Activated CD4-positive, alpha-beta T cell treated with anti-CD3 and anti-CD28 coated beads, Interleukin-2, amount 10 ng/mL, durations not matched to agents 7 days and 5 days (primary cell): ENCODE results near the gene HSPBP1. TPM values are rescaled to one million over a fixed set of nuclear protein-coding genes. Genes with fewer than 3 reads are reported as not detected.

Experiments used
- CTCF ChIA-PET: fragments of 350-600 bp; sonication (Branson Sonifier 250); formaldehyde crosslinking; loops from one replicate; lab custom pipeline; 2021; ENCODE audit warnings: antibody characterized with exemption; lab: Charles Lee
- POLR2A ChIA-PET: fragments of 350-600 bp; sonication (Branson Sonifier 250); formaldehyde crosslinking; loops from one replicate; lab custom pipeline; 2021; ENCODE audit warnings: antibody characterized with exemption; lab: Charles Lee
- DNase-seq: peaks from one replicate; pipeline ENCODE4 v3.0.0-alpha.2; 2020
- H3K27ac Mint-ChIP-seq: one replicate; pipeline ENCODE4 v1.8.0; 2021; ENCODE audit warnings: mild to moderate bottlenecking, moderate library complexity, mixed read lengths
- H3K27me3 Mint-ChIP-seq: one replicate; pipeline ENCODE4 v1.8.0; 2021; ENCODE audit warnings: mixed read lengths
- H3K36me3 Mint-ChIP-seq: one replicate; pipeline ENCODE4 v1.8.0; 2021; ENCODE audit warnings: low read depth, mixed read lengths
- H3K4me1 Mint-ChIP-seq: one replicate; pipeline ENCODE4 v1.8.0; 2021; ENCODE audit warnings: mixed read lengths
- H3K4me3 Mint-ChIP-seq: one replicate; pipeline ENCODE4 v1.8.0; 2021; ENCODE audit warnings: mild to moderate bottlenecking, moderate library complexity, mixed read lengths
- H3K9me3 Mint-ChIP-seq: one replicate; pipeline ENCODE4 v1.8.0; 2021; ENCODE audit warnings: mixed read lengths
- total RNA-seq, 2 experiments: library from RNA; stranded (reverse); gene quantifications; one replicate each; pipeline ENCODE4 v1.2.3, GENCODE V29; 2021

The HSPBP1 gene
- total RNA-seq, 2 experiments from 2014 or later = 23.1 to 26.9 TPM

DNA sequence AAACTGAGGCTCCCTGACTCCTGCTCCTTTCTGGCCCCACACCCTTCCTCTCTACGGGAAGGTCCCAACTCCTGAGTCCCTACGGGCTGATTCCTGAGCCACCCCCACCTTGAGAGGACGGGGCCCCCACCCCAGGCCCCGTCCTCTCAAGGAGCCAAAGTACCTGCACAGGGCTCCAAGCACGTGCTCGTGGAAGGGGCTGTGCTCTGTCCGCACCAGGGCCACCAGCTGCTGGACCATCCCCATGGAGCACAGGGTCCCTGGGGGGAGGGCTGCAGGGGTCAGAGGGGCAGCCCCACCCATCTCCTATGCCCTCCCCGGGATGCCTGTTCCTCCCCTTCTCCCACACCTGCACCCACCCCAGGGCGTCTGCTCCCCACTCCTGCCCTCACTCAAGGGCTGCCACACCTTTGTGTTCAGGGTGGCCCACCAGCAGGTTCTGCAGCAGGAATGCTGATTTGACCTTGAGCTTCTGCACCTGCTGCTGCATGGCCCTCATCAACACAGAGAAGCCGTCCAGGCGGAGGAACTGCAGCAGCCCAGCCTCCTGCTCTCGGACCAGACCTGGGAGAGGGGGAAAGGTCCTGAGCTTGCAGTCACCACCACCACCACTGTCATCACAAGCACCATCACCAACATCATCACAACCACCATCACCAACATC lies 14.1 kb downstream of the HSPBP1 start:
- peaks cover 7% of the 10 kb centered on the region for H3K9me3 Mint-ChIP-seq
- H3K4me3 Mint-ChIP-seq = no peak overlapping the region
- CTCF ChIA-PET = no interaction called here
- H3K36me3 Mint-ChIP-seq = peaks cover 19% of the 10 kb centered on the region
- no peak for DNase-seq
- H3K27me3 Mint-ChIP-seq = no peaks in the 10 kb centered on the region
- peaks cover 3% of the 10 kb centered on the region for H3K4me1 Mint-ChIP-seq
- POLR2A ChIA-PET = no interaction called here
- no peak overlapping the region for H3K27ac Mint-ChIP-seq

DNA sequence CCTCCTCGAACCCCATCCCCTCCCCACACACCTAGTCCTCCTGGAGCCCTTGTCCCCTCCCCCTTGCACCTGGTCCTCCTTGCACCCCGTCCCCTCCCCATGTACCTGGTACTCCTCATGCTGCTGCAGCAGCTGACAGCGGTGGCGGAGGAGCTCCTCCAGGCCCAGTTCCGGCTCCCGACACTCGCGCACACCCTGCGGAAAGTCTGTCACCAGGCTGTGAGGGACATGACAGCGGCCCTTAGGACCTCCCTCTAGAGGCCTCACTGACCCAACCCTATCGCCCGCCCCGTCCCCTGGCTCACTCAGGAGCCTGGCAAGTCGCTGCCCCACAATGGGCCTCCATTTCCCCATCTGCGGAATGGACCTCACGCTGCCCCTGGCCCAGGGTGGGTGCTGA lies 14.7 kb downstream of the HSPBP1 start:
- no peak for DNase-seq
- Mint-ChIP-seq H3K27me3 (no peaks in the 10 kb centered on the region), H3K4me1 (peaks cover 5% of the 10 kb centered on the region), H3K4me3 (no peak overlapping the region), H3K9me3 (peaks cover 7% of the 10 kb centered on the region), H3K36me3 (peaks cover 14% of the 10 kb centered on the region), H3K27ac (no peak overlapping the region)
- ChIA-PET CTCF (no interaction called here), POLR2A (no interaction called here)

DNA sequence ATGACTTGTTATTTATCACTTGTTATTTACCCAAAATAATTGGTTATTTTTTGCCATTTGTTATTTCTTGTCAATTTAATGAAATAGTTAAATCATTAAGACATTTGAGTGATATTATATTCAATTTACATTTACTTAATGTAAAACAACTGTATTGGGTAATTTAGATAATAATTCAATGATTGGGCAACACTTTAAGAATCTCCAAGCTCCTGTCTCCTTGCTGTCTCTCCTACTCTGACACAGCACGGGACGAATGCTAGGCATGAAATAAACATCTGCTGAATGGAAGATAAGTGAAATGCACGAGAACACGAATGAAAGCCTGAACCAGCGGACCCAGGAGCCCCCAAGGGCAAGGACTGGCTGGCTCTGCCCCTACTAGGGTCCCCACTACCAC lies 15.4 kb downstream of the HSPBP1 start:
- Mint-ChIP-seq H3K36me3 (peaks cover 14% of the 10 kb centered on the region), H3K27me3 (no peaks in the 10 kb centered on the region), H3K27ac (no peak overlapping the region), H3K9me3 (peaks cover 7% of the 10 kb centered on the region), H3K4me1 (peaks cover 11% of the 10 kb centered on the region), H3K4me3 (no peak overlapping the region)
- CTCF ChIA-PET = no interaction called here
- no peak for DNase-seq
- POLR2A ChIA-PET = no interaction called here

DNA sequence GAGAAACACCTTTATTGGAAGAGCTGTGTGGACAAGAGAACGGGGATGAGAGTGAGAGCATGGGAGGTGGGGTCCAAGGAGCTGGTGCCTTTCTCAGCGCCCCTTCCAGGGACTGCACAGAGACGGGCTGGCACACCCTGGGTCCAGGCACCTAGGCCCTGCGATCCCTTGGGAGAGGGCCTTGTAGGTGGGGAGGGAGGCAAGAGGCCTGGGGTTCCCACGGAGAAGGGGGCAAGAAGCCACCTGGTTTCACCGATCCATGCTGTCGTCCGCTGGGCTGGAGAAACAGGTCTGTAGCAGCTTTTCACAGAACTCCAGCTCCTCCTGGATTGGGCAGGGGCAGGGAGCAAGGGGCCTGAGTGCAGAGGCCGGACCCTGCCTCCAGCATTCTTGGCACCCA lies 17.6 kb downstream of the HSPBP1 start:
- POLR2A ChIA-PET = no interaction called here
- Mint-ChIP-seq H3K36me3 (peaks cover 19% of the 10 kb centered on the region), H3K27ac (no peak overlapping the region), H3K9me3 (peaks cover 7% of the 10 kb centered on the region), H3K4me3 (no peak overlapping the region), H3K4me1 (peaks cover 15% of the 10 kb centered on the region), H3K27me3 (no peaks in the 10 kb centered on the region)
- CTCF ChIA-PET = interaction anchor here (1.0 to 1.2 kb wide), 4 partner anchors 15 to 95 kb away, joined by 3 to 4 read pairs (median 3); partner anchors contain the start of gene DNAAF3
- no peak for DNase-seq

DNA sequence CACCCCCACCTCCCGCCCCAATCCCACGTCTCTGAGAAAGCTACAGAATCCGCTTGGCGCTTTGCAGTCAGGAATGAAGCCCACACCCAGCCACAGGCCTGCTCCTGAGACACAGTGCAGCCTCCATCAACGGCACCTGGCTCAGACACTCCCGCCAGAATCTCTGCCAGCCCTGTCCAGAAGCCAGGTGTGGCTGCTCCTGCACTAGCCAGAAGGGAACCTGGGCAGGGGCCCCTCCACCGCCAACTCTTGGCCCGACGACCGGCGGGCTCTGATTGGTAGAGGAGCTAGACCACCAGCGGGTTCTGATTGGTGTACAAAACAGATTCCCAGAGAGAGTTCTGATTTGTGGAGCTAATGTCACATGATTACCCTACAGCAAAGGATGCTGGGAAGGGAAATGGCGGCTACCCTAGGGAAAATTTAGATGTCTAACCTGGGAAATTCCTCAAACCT lies 18.2 kb downstream of the HSPBP1 start:
- no peak overlapping the region for H3K4me3 Mint-ChIP-seq
- peaks cover 5% of the 10 kb centered on the region for H3K9me3 Mint-ChIP-seq
- POLR2A ChIA-PET = no interaction called here
- CTCF ChIA-PET = interaction anchor here (0.6 to 1.4 kb wide), 4 partner anchors 15 to 391 kb away, joined by 3 to 4 read pairs (median 3); partner anchors contain the start of gene DNAAF3
- DNase-seq = no peak
- peaks cover 19% of the 10 kb centered on the region for H3K4me1 Mint-ChIP-seq
- H3K27ac Mint-ChIP-seq = no peak overlapping the region
- H3K27me3 Mint-ChIP-seq = no peaks in the 10 kb centered on the region
- peaks cover 24% of the 10 kb centered on the region for H3K36me3 Mint-ChIP-seq

DNA sequence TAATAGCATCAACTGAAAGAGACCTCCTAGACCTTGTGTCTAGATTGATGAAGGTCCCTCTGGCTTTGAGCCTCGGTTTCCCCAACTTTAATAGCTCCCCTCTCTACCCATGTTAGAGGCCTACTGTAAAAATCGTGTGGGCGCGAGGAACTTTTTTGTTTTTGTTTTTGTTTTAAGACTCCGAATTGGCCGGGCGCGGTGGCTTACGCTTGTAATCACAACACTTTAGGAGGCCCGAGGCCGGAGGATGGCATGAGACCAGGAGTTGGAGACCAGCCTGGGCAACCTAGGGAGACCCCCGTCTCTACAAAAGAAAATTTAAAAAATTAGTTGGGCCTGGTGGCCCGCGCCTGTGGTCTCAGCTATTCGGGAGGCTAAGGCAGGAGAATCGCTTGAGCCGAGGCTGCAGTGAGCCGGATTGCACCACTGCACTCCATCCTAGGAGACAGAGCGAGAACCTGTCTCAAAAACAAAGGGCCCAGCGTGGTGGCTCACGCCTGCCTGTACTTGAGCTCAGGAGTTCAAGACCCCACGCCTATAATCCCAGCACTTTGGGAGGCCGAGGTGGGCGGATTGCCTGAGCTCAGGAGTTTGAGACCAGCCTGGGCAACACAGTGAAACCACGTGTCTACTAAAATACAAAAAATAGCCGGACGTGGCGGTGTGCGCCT lies 20.2 kb downstream of the HSPBP1 start:
- H3K4me3 Mint-ChIP-seq = peak overlapping the region; percentile 86
- peaks cover 36% of the 10 kb centered on the region for H3K36me3 Mint-ChIP-seq
- H3K9me3 Mint-ChIP-seq = no peaks in the 10 kb centered on the region
- ChIA-PET CTCF (interaction anchor here (0.6 to 1.7 kb wide), 9 partner anchors 10 to 395 kb away, joined by 3 to 6 read pairs (median 4); partner anchors contain the start of gene HSPBP1), POLR2A (interaction anchor here (0.5 to 1.2 kb wide), 5 partner anchors 16 to 841 kb away, joined by 3 to 4 read pairs (median 3); partner anchors contain the start of gene TMEM238)
- H3K4me1 Mint-ChIP-seq = peaks cover 35% of the 10 kb centered on the region
- no peak for DNase-seq
- no peaks in the 10 kb centered on the region for H3K27me3 Mint-ChIP-seq
- H3K27ac Mint-ChIP-seq = peak overlapping the region; percentile 98

DNA sequence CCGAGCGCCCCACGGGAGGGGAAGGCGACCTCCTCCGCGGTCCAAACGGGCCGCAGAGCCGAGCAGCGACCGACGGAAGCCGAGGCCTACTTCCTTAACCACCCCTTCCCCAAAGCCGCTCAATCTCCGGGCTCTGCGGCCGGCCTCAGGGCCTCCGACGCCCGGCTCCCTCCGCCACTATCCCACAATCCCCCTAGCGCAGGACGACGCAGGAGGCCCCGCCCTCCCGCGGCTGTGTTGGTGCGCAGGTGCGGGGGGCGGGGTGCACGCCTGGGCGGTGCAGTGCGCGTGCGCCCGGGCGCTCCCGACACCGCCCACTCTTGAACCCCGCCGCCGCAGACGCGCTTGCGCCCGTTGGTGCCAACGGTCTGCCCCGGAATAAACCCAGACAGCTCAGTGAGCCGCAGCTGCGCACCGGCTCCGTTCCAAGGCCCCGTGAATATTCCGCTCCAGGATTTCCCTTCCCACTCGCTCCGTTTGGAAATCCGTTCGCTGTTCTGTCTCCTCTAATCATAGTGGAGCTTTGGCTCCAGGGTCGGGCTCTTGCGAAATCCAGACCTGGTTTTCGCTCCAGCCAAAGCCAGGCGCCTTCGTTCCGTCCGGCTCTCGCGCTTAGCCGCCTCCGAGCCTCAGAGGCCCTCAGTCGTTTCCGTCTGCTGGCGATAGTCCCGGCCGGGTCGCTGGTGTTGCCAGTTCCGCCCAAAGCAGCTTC lies 20.9 kb downstream of the HSPBP1 start, which contains the start of gene PPP6R1:
PPP6R1 (minus strand) TSS at position 190 of the 712 bp plus-strand sequence. CDS start 11,914 bp downstream, outside the sequence.
- POLR2A ChIA-PET = interaction anchor here (0.5 to 1.2 kb wide), 7 partner anchors 16 to 840 kb away, joined by 3 to 4 read pairs (median 3); partner anchors contain the start of genes HSPBP1 and TMEM238
- Mint-ChIP-seq H3K27ac (peak within 1 kb of the TSS; percentile 98), H3K36me3 (peaks cover 40% of the 10 kb centered on the region), H3K4me3 (peak within 1 kb of the TSS; percentile 95), H3K9me3 (no peaks in the 10 kb centered on the region), H3K27me3 (no peaks in the 10 kb centered on the region), H3K4me1 (peaks cover 35% of the 10 kb centered on the region)
- CTCF ChIA-PET = interaction anchor here (0.6 to 1.7 kb wide), 8 partner anchors 15 to 395 kb away, joined by 3 to 6 read pairs (median 4); partner anchors contain the start of gene HSPBP1
- DNase-seq = peak; percentile 93

DNA sequence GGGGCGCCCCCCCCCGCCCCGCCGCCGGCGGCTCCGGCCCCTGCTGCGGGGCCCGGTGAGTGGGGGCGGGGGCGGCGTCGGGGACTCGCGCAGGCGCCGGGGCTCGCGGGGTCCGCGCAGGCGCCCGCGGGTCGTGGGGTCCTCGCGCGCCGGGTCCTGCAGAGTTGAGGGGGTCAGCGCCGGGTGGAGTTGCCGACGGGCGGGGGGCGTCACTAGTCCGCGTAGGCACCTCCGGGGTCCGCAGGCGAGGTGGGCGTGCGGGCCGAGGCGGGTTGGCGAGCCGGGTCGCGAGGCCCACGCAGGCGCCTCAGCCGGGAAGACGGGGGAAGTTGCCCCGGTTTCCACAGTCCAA lies 21.5 kb downstream of the HSPBP1 start:
- peaks cover 41% of the 10 kb centered on the region for H3K4me1 Mint-ChIP-seq
- H3K27ac Mint-ChIP-seq = peak overlapping the region; percentile 98
- H3K4me3 Mint-ChIP-seq = peak overlapping the region; percentile 86
- H3K27me3 Mint-ChIP-seq = no peaks in the 10 kb centered on the region
- CTCF ChIA-PET = interaction anchor here (1.6 to 1.7 kb wide), 2 partner anchors 13 to 43 kb away, joined by 5 to 6 read pairs; no protein-coding TSS in a partner anchor
- POLR2A ChIA-PET = interaction anchor here (0.7 to 1.1 kb wide), 3 partner anchors 22 to 126 kb away, joined by 3 read pairs; partner anchors contain the start of genes HSPBP1 and TMEM238
- peak; percentile 37 for DNase-seq
- H3K36me3 Mint-ChIP-seq = peaks cover 45% of the 10 kb centered on the region
- no peaks in the 10 kb centered on the region for H3K9me3 Mint-ChIP-seq

DNA sequence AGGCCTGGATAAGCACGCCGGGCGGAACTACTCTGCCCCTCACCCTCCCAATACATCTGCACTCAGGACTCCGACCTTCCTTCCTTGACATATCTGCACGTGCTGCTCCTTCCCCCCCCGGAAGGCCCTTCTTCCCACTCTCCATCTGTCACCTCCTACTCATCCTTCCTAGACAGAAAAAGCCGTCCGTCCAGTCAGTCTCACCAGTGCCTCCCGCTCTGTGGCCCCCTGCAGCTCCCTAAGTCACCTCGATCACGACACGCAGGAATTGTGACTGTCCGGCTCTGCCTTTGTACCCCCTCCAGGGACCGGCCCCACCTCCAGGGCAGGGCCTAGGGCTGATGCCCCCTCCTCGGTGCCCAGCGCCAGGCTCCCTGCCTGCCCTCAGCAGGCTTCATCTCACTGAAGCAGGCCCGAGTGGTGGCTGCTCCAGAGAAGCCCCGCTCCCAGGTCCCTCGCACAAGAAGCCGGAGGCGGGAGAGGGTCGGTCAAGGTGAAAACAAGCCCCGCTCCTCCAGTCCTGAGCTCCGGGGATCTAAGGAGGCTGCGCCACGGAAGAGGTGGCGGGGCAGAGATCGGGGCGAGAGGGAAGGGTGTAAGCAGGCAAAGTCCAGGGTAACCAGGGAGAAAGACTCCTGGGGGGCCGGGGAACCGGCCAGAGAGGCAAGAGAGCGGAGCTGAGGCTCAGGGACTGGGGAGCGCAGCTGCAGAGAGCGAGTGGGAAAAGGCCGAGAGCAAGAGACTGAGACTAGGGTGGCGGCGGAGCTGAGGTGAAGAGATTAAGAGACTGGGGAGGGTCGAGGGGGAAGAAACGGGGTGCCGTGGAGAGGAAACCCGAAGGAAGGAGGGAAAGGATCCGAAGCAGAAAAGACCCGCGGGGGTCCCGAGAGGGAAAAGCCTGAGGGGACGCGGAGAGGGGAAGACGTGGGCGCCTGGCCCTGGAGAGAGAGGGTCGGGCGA lies 22.2 kb downstream of the HSPBP1 start:
- Mint-ChIP-seq H3K4me3 (peak overlapping the region; percentile 95), H3K36me3 (peaks cover 47% of the 10 kb centered on the region), H3K4me1 (peaks cover 48% of the 10 kb centered on the region), H3K27ac (peak overlapping the region; percentile 98), H3K9me3 (no peaks in the 10 kb centered on the region), H3K27me3 (no peaks in the 10 kb centered on the region)
- ChIA-PET CTCF (interaction anchor here (0.6 to 1.6 kb wide), 3 partner anchors 12 to 34 kb away, joined by 3 to 5 read pairs (median 3); no protein-coding TSS in a partner anchor), POLR2A (no interaction called here)
- DNase-seq = peak; percentile 28

DNA sequence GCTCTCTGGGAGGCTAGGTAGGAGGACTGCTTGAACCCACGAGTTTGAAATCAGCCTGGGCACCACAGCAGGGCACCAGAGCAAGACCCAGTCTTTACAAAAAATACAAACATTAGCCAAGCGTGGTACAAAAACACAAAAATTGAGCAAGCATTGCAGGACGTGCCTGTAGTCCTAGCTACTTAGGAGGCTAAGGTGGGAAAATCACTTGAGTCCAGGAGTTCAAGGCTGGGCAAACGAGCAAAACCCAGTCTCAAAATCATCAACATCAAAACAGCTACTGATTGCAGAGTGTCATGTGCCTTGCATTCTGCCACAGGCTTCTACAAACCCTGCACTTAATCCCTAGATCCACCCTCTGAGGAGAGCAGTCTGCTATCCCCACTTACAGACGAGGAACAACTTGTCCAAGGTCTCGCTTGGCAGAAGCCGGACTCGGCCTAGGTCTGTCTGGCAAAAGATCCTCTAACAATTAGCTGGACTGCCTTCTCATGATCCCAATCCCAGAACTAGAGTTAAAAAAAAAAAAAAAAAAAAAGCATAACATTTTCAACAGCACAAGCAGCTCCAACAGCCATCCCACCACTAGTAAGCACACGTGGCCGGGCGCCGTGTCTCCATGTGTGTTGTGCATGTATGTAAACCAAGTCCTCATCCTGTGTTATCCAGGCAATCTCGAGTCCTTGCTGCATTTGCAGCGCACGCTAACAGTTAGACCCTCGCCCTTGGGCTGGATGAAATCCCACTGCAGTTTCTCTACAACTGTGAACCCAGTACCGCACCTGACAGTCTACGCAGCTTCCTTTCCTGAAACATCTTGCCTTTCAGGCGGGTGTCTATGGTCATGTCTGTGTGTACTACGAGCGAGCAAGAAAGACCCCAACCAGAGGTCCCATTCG lies 23.1 kb downstream of the HSPBP1 start:
- CTCF ChIA-PET = interaction anchor here (0.6 to 1.6 kb wide), 5 partner anchors 11 to 376 kb away, joined by 3 to 5 read pairs (median 3); no protein-coding TSS in a partner anchor
- H3K4me3 Mint-ChIP-seq = peak overlapping the region; percentile 95
- no peak for DNase-seq
- H3K36me3 Mint-ChIP-seq = peaks cover 48% of the 10 kb centered on the region
- H3K4me1 Mint-ChIP-seq = peaks cover 54% of the 10 kb centered on the region
- peak overlapping the region; percentile 98 for H3K27ac Mint-ChIP-seq
- no peaks in the 10 kb centered on the region for H3K9me3 Mint-ChIP-seq
- H3K27me3 Mint-ChIP-seq = no peaks in the 10 kb centered on the region
- POLR2A ChIA-PET = no interaction called here
